Measurements from ENCODE around the gene TSPEAR. TPM values are rescaled to one million over a fixed set of nuclear protein-coding genes. Genes with fewer than 3 reads are reported as not detected.

TSPEAR gene
- total and polyA plus RNA-seq, 2 donors (not counting 1 experiment from before 2014, with no cell fraction given) = not detected

DNA sequence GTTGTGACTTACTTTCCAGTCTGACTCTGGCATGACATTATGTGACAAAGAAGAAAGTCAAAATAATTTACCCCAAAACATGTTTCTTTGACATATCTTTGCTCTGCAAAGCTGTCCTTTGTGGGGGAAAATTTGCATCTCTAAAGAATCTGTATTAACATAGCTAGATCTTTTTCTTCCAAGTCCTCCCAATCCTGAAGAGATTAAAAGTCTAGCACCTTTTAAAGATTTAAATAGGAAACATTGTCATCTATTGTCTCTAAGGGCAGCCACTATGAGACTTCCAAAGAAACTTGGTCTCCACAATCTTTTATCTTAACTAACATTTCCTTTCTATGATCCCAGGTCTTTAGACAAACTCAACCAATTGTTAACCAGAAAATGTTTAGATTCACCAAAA lies 240.0 kb downstream of the TSPEAR start:
- Mint-ChIP-seq H3K4me3 (no peak overlapping the region), H3K27me3 (no peaks in the 10 kb centered on the region), H3K27ac (no peak overlapping the region), H3K9me3 (ENCODE audit: insufficient read depth) (no peaks in the 10 kb centered on the region), H3K4me1 (no peaks in the 10 kb centered on the region)
- Histone ChIP-seq H3K27me3 (replicated peaks in 1 of 4; ENCODE audit: control extremely low read depth in 1 of 4, control insufficient read depth in 3 of 4, insufficient read depth in 4 of 4, low read length in 3 of 4) (no peaks in the 10 kb centered on the region), H3K4me3 (ENCODE audit: control extremely low read depth in 1 of 5, extremely low read depth in 1 of 5, insufficient read depth in 1 of 5, low read depth in 2 of 5, low read length in 4 of 5) (no peak overlapping the region), H3K36me3 (replicated peaks in 1 of 2; ENCODE audit: control extremely low read depth in 1 of 2, control insufficient read depth in 1 of 2, extremely low read depth in 1 of 2, insufficient read depth in 2 of 2, low read length in 1 of 2) (no peaks in the 10 kb centered on the region), H3K9ac (ENCODE audit: low read length) (no peak overlapping the region), H3K79me2 (ENCODE audit: control insufficient read depth, insufficient read depth, low read length) (no peaks in the 10 kb centered on the region), H4K20me1 (ENCODE audit: control insufficient read depth, insufficient read depth, low read length, poor library complexity, severe bottlenecking) (no peaks in the 10 kb centered on the region), H3K4me2 (replicated peaks; ENCODE audit: low read depth, low read length, poor library complexity, severe bottlenecking) (no peak overlapping the region), H2AFZ (ENCODE audit: insufficient read depth, low read depth, low read length, poor library complexity, severe bottlenecking) (no peak overlapping the region), H3K9me3 (ENCODE audit: control extremely low read depth in 1 of 3, control insufficient read depth in 2 of 3, insufficient read depth in 1 of 3, low read length in 2 of 3) (no peaks in the 10 kb centered on the region), H3K4me1 (ENCODE audit: control insufficient read depth in 2 of 2, insufficient read depth in 2 of 2, low read length in 2 of 2) (no peaks in the 10 kb centered on the region), H3K27ac (ENCODE audit: low read length in 2 of 2) (no peak overlapping the region)
- ATAC-seq (ENCODE audit: low read depth) (no peak), DNase-seq (no peak)
- TF ChIP-seq EZH2 (IDR thresholded peaks at IDR 0.05; ENCODE audit: borderline replicate concordance, insufficient read depth, low read depth, low read length, poor library complexity, severe bottlenecking) = no peak
- TF ChIP-seq, protein P1, sequence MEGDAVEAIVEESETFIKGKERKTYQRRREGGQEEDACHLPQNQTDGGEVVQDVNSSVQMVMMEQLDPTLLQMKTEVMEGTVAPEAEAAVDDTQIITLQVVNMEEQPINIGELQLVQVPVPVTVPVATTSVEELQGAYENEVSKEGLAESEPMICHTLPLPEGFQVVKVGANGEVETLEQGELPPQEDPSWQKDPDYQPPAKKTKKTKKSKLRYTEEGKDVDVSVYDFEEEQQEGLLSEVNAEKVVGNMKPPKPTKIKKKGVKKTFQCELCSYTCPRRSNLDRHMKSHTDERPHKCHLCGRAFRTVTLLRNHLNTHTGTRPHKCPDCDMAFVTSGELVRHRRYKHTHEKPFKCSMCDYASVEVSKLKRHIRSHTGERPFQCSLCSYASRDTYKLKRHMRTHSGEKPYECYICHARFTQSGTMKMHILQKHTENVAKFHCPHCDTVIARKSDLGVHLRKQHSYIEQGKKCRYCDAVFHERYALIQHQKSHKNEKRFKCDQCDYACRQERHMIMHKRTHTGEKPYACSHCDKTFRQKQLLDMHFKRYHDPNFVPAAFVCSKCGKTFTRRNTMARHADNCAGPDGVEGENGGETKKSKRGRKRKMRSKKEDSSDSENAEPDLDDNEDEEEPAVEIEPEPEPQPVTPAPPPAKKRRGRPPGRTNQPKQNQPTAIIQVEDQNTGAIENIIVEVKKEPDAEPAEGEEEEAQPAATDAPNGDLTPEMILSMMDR (IDR thresholded peaks at IDR 0.05) = no peak
- ChIA-PET CTCF (interaction anchor here (0.7 kb wide), 1 partner anchor 272 kb away, joined by 3 read pairs; no protein-coding TSS in a partner anchor), POLR2A (no interaction called here)
- intact Hi-C loops (cut with micrococcal nuclease) = no loop called here

DNA sequence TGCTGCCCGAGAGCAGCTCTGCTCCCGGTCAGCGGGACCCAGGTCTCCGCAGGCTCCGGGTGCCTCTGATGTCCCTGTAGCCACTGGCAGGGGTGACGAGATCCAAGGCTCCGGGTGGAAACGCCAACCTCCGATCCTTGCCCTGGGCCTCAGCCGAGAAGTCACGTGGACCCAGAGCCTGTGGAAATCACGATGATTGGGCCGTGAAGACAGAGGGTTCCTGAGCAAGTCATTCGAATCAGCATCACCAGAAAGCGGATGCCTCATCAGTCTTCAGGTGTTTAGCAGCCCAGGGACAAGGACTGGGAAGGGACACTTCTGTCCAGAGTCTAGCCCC lies 243.5 kb downstream of the TSPEAR start:
- Histone ChIP-seq H3K9me3 (ENCODE audit: control extremely low read depth in 1 of 3, control insufficient read depth in 2 of 3, insufficient read depth in 1 of 3, low read length in 2 of 3) (no peaks in the 10 kb centered on the region), H3K9ac (ENCODE audit: low read length) (no peak overlapping the region), H3K27ac (ENCODE audit: low read length in 2 of 2) (no peak overlapping the region), H3K4me2 (replicated peaks; ENCODE audit: low read depth, low read length, poor library complexity, severe bottlenecking) (no peak overlapping the region), H3K4me1 (ENCODE audit: control insufficient read depth in 2 of 2, insufficient read depth in 2 of 2, low read length in 2 of 2) (no peaks in the 10 kb centered on the region), H3K4me3 (ENCODE audit: control extremely low read depth in 1 of 5, extremely low read depth in 1 of 5, insufficient read depth in 1 of 5, low read depth in 2 of 5, low read length in 4 of 5) (no peak overlapping the region), H3K36me3 (replicated peaks in 1 of 2; ENCODE audit: control extremely low read depth in 1 of 2, control insufficient read depth in 1 of 2, extremely low read depth in 1 of 2, insufficient read depth in 2 of 2, low read length in 1 of 2) (no peaks in the 10 kb centered on the region), H4K20me1 (ENCODE audit: control insufficient read depth, insufficient read depth, low read length, poor library complexity, severe bottlenecking) (no peaks in the 10 kb centered on the region), H3K27me3 (replicated peaks in 1 of 4; ENCODE audit: control extremely low read depth in 1 of 4, control insufficient read depth in 3 of 4, insufficient read depth in 4 of 4, low read length in 3 of 4) (no peaks in the 10 kb centered on the region), H2AFZ (ENCODE audit: insufficient read depth, low read depth, low read length, poor library complexity, severe bottlenecking) (no peak overlapping the region), H3K79me2 (ENCODE audit: control insufficient read depth, insufficient read depth, low read length) (no peaks in the 10 kb centered on the region)
- TF ChIP-seq, protein P1 (IDR thresholded peaks at IDR 0.05) = no peak
- Mint-ChIP-seq H3K4me1 (no peaks in the 10 kb centered on the region), H3K4me3 (no peak overlapping the region), H3K27ac (no peak overlapping the region), H3K9me3 (ENCODE audit: insufficient read depth) (no peaks in the 10 kb centered on the region), H3K27me3 (no peaks in the 10 kb centered on the region)
- DNase-seq (no peak), ATAC-seq (ENCODE audit: low read depth) (no peak)
- WGBS (ENCODE audit: insufficient coverage) = 95% methylated on average over 15 of the region's 15 CpGs
- ChIA-PET POLR2A (no interaction called here), CTCF (no interaction called here)
- intact Hi-C loops (cut with micrococcal nuclease) = no loop called here

Data from B cell (primary cell).